ENCODE data around the gene ADAM12. TPM values are rescaled to one million over a fixed set of nuclear protein-coding genes. Genes with fewer than 3 reads are reported as not detected.

ADAM12 gene
- polyA plus RNA-seq, 3 donors = 0.05 TPM; not detected in 2

DNA sequence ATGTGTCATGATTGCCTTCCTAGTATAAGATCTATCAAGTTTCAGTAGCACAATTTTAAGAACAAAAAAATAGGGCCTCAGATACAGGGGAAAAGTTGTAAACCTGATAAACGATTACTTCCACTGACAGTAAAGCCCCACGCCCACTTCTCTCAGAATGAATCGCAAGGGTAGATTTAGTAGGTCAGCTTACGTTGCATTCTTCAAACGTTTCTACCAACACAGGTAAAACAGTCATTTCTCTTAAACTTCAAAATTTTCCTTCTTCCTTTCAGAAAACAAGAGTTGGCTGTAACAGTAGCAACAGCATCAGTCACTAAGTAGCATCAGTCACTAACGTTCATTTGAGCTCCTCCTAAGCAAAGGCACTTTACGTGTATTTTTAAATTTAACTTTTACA lies 221.5 kb downstream of the ADAM12 start:
- DNase-seq = no peak
- Histone ChIP-seq H3K79me2 (ENCODE audit: insufficient read depth, low read length) (no peaks in the 10 kb centered on the region), H3K4me3 (replicated peaks in 1 of 3; ENCODE audit: low read depth in 2 of 3, low read length in 3 of 3) (no peak overlapping the region), H3K9me3 (replicated peaks in 1 of 2; ENCODE audit: control insufficient read depth in 1 of 2, insufficient read depth in 1 of 2, low read length in 2 of 2) (no peaks in the 10 kb centered on the region), H3K27me3 (ENCODE audit: control insufficient read depth in 2 of 2, insufficient read depth in 2 of 2, low read length in 2 of 2) (no peaks in the 10 kb centered on the region), H3K4me1 (ENCODE audit: control insufficient read depth in 1 of 2, insufficient read depth in 2 of 2, low read length in 2 of 2) (no peaks in the 10 kb centered on the region), H3K9ac (ENCODE audit: insufficient read depth, low read length, poor library complexity, severe bottlenecking) (no peak overlapping the region), H2AFZ (ENCODE audit: insufficient read depth, low read depth, low read length, poor library complexity, severe bottlenecking) (no peak overlapping the region), H3K27ac (ENCODE audit: low read depth in 1 of 2, low read length in 2 of 2) (no peak overlapping the region), H4K20me1 (ENCODE audit: insufficient read depth, low read length) (no peaks in the 10 kb centered on the region), H3K36me3 (replicated peaks in 1 of 2; ENCODE audit: control insufficient read depth in 1 of 2, insufficient read depth in 2 of 2, low read length in 2 of 2) (no peaks in the 10 kb centered on the region), H3K4me2 (replicated peaks; ENCODE audit: extremely low read depth, low read length, poor library complexity, severe bottlenecking) (no peak overlapping the region)
- TF ChIP-seq, protein P1, sequence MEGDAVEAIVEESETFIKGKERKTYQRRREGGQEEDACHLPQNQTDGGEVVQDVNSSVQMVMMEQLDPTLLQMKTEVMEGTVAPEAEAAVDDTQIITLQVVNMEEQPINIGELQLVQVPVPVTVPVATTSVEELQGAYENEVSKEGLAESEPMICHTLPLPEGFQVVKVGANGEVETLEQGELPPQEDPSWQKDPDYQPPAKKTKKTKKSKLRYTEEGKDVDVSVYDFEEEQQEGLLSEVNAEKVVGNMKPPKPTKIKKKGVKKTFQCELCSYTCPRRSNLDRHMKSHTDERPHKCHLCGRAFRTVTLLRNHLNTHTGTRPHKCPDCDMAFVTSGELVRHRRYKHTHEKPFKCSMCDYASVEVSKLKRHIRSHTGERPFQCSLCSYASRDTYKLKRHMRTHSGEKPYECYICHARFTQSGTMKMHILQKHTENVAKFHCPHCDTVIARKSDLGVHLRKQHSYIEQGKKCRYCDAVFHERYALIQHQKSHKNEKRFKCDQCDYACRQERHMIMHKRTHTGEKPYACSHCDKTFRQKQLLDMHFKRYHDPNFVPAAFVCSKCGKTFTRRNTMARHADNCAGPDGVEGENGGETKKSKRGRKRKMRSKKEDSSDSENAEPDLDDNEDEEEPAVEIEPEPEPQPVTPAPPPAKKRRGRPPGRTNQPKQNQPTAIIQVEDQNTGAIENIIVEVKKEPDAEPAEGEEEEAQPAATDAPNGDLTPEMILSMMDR (IDR thresholded peaks at IDR 0.05) = no peak
- H3K27me3 Mint-ChIP-seq (ENCODE audit: low read depth in 3 of 3) = peaks cover 7 to 10% (median 9%) of the 10 kb centered on the region in 3 donors
- no peaks in the 10 kb centered on the region for H3K36me3 Mint-ChIP-seq
- H3K9me3 Mint-ChIP-seq = peaks cover 0 to 10% (median 4%) of the 10 kb centered on the region in 7 donors
- no peak overlapping the region for H3K27ac Mint-ChIP-seq
- H3K4me1 Mint-ChIP-seq = no peaks in the 10 kb centered on the region
- WGBS (ENCODE audit: insufficient coverage) = 96% methylated on average over 5 of the region's 7 CpGs
- intact Hi-C loops (cut with micrococcal nuclease) = no loop called here
- H3K4me3 Mint-ChIP-seq = peak overlapping the region in 1 of 2 donors; percentile 7

- no peaks in the 10 kb centered on the region for H3K36me3 ChIP-seq (replicated peaks in 1 of 2; ENCODE audit: control insufficient read depth in 1 of 2, insufficient read depth in 2 of 2, low read length in 2 of 2)
Observed at GRCh38 chr10:126165874-126166273, 222.4 kb downstream of the ADAM12 start.

More at GRCh38 chr10:126165874-126166273, 222.4 kb downstream of the ADAM12 start:
- Mint-ChIP-seq H3K4me3 (no peak overlapping the region), H3K36me3 (no peaks in the 10 kb centered on the region), H3K27me3 (ENCODE audit: low read depth in 3 of 3) (peaks cover 7 to 12% (median 9%) of the 10 kb centered on the region in 3 donors), H3K9me3 (peaks cover 0 to 10% (median 4%) of the 10 kb centered on the region in 7 donors), H3K27ac (no peak overlapping the region), H3K4me1 (no peaks in the 10 kb centered on the region)
- no peaks in the 10 kb centered on the region for H3K4me1 ChIP-seq (ENCODE audit: control insufficient read depth in 1 of 2, insufficient read depth in 2 of 2, low read length in 2 of 2)
- H3K9me3 ChIP-seq (replicated peaks in 1 of 2; ENCODE audit: control insufficient read depth in 1 of 2, insufficient read depth in 1 of 2, low read length in 2 of 2) = no peaks in the 10 kb centered on the region
- H2AFZ ChIP-seq (ENCODE audit: insufficient read depth, low read depth, low read length, poor library complexity, severe bottlenecking) = no peak overlapping the region
- WGBS (ENCODE audit: insufficient coverage) = 100% methylated on average over 1 of the region's 2 CpGs
- intact Hi-C loops (cut with micrococcal nuclease) = no loop called here
- TF ChIP-seq, protein P1 (IDR thresholded peaks at IDR 0.05) = no peak
- no peaks in the 10 kb centered on the region for H3K79me2 ChIP-seq (ENCODE audit: insufficient read depth, low read length)
- H3K27me3 ChIP-seq (ENCODE audit: control insufficient read depth in 2 of 2, insufficient read depth in 2 of 2, low read length in 2 of 2) = no peaks in the 10 kb centered on the region
- H4K20me1 ChIP-seq (ENCODE audit: insufficient read depth, low read length) = no peaks in the 10 kb centered on the region
- DNase-seq = no peak
- no peak overlapping the region for H3K27ac ChIP-seq (ENCODE audit: low read depth in 1 of 2, low read length in 2 of 2)
- no peak overlapping the region for H3K4me2 ChIP-seq (replicated peaks; ENCODE audit: extremely low read depth, low read length, poor library complexity, severe bottlenecking)
- H3K9ac ChIP-seq (ENCODE audit: insufficient read depth, low read length, poor library complexity, severe bottlenecking) = no peak overlapping the region
- no peak overlapping the region for H3K4me3 ChIP-seq (replicated peaks in 1 of 3; ENCODE audit: low read depth in 2 of 3, low read length in 3 of 3)
